ENCODE data around the gene CUEDC1.

The CUEDC1 gene

GRCh38 chr17:57982452-57983170 lies 27.4 kb upstream of the CUEDC1 start:
- Histone ChIP-seq H3K4me3 (ENCODE audit: low read length) (no peak overlapping the region), H4K20me1 (ENCODE audit: insufficient read depth, low read length) (peaks cover 53% of the 10 kb centered on the region), H3K9ac (ENCODE audit: low read length) (no peak overlapping the region), H3K79me2 (ENCODE audit: low read length) (peaks cover 55% of the 10 kb centered on the region), H3K36me3 (replicated peaks; ENCODE audit: low read depth, low read length) (peaks cover 42% of the 10 kb centered on the region), H3K9me3 (ENCODE audit: insufficient read depth, low read length) (no peaks in the 10 kb centered on the region), H3K4me1 (ENCODE audit: low read length) (peaks cover 12% of the 10 kb centered on the region), H3K4me2 (ENCODE audit: low read length) (no peak overlapping the region), H3K27me3 (ENCODE audit: low read depth, low read length) (no peaks in the 10 kb centered on the region), H3K27ac (ENCODE audit: low read length) (no peak overlapping the region), H2AFZ (ENCODE audit: low read depth, low read length) (no peak overlapping the region)
- TF ChIP-seq EZH2phosphoT487 (IDR thresholded peaks at IDR 0.05; ENCODE audit: low read depth) (no peak), CTCF (IDR thresholded peaks at IDR 0.05; ENCODE audit: low read depth, low read length) (no peak)

- Histone ChIP-seq H4K20me1 (ENCODE audit: insufficient read depth, low read length) (peaks cover 41% of the 10 kb centered on the region), H3K9me3 (ENCODE audit: insufficient read depth, low read length) (no peaks in the 10 kb centered on the region), H3K36me3 (replicated peaks; ENCODE audit: low read depth, low read length) (peaks cover 59% of the 10 kb centered on the region), H3K79me2 (ENCODE audit: low read length) (peaks cover 35% of the 10 kb centered on the region), H3K9ac (ENCODE audit: low read length) (no peak overlapping the region), H3K4me2 (ENCODE audit: low read length) (no peak overlapping the region), H3K27me3 (ENCODE audit: low read depth, low read length) (no peaks in the 10 kb centered on the region), H2AFZ (ENCODE audit: low read depth, low read length) (no peak overlapping the region), H3K27ac (ENCODE audit: low read length) (no peak overlapping the region), H3K4me3 (ENCODE audit: low read length) (no peak overlapping the region), H3K4me1 (ENCODE audit: low read length) (0 out of 2 replicates have a peak, but pooled peaks cover under 1% of the 10 kb centered on the region)
- no peak for TF ChIP-seq EZH2phosphoT487 (IDR thresholded peaks at IDR 0.05; ENCODE audit: low read depth)
- no peak for TF ChIP-seq CTCF (IDR thresholded peaks at IDR 0.05; ENCODE audit: low read depth, low read length)
These were observed 25.3 kb upstream of the CUEDC1 start for GRCh38 chr17:57980522-57980921.

- peaks cover 30% of the 10 kb centered on the region for H4K20me1 ChIP-seq (ENCODE audit: insufficient read depth, low read length)
- no peak overlapping the region for H3K4me3 ChIP-seq (ENCODE audit: low read length)
- no peak overlapping the region for H2AFZ ChIP-seq (ENCODE audit: low read depth, low read length)
- no peaks in the 10 kb centered on the region for H3K4me1 ChIP-seq (ENCODE audit: low read length)
- H3K27ac ChIP-seq (ENCODE audit: low read length) = no peak overlapping the region
- TF ChIP-seq EZH2phosphoT487 (IDR thresholded peaks at IDR 0.05; ENCODE audit: low read depth) = no peak
- H3K36me3 ChIP-seq (replicated peaks; ENCODE audit: low read depth, low read length) = peaks cover 62% of the 10 kb centered on the region
- no peak overlapping the region for H3K9ac ChIP-seq (ENCODE audit: low read length)
- no peaks in the 10 kb centered on the region for H3K27me3 ChIP-seq (ENCODE audit: low read depth, low read length)
- no peak overlapping the region for H3K4me2 ChIP-seq (ENCODE audit: low read length)
- no peaks in the 10 kb centered on the region for H3K9me3 ChIP-seq (ENCODE audit: insufficient read depth, low read length)
- peaks cover 21% of the 10 kb centered on the region for H3K79me2 ChIP-seq (ENCODE audit: low read length)
These were observed 23.9 kb upstream of the CUEDC1 start for GRCh38 chr17:57979076-57979475.

- 0 out of 2 replicates have a peak, but pooled peaks cover 6% of the 10 kb centered on the region for H4K20me1 ChIP-seq (ENCODE audit: insufficient read depth, low read length)
- H3K4me2 ChIP-seq (ENCODE audit: low read length) = no peak overlapping the region
- no peaks in the 10 kb centered on the region for H3K27me3 ChIP-seq (ENCODE audit: low read depth, low read length)
- no peak overlapping the region for H2AFZ ChIP-seq (ENCODE audit: low read depth, low read length)
- H3K36me3 ChIP-seq (replicated peaks; ENCODE audit: low read depth, low read length) = peaks cover 55% of the 10 kb centered on the region
- 0 out of 2 replicates have a peak, but pooled peaks cover under 1% of the 10 kb centered on the region for H3K79me2 ChIP-seq (ENCODE audit: low read length)
- H3K9ac ChIP-seq (ENCODE audit: low read length) = no peak overlapping the region
- H3K4me3 ChIP-seq (ENCODE audit: low read length) = no peak overlapping the region
- TF ChIP-seq EZH2phosphoT487 (IDR thresholded peaks at IDR 0.05; ENCODE audit: low read depth) (no peak), CTCF (IDR thresholded peaks at IDR 0.05; ENCODE audit: low read depth, low read length) (no peak)
- H3K27ac ChIP-seq (ENCODE audit: low read length) = no peak overlapping the region
- H3K9me3 ChIP-seq (ENCODE audit: insufficient read depth, low read length) = no peaks in the 10 kb centered on the region
- no peaks in the 10 kb centered on the region for H3K4me1 ChIP-seq (ENCODE audit: low read length)
These were observed 21.4 kb upstream of the CUEDC1 start for GRCh38 chr17:57976594-57976993.

Measured in OCI-LY3 (cell line).